IMR-90 (cell line): Measurements from ENCODE around the gene PLCB3. TPM values are rescaled to one million over a fixed set of nuclear protein-coding genes. Genes with fewer than 3 reads are reported as not detected.

Source experiments
- ATAC-seq: fragments of 200-7000 bp; cut with Tn5 transposase; 2 replicates; pipeline ENCODE4 v1.9.1; 2020; ENCODE audit warnings: low read depth, mild to moderate bottlenecking, moderate library complexity
- BruUV-seq: library from RNA; stranded (reverse); fragments of 400-500 nt; replicated peaks from 2 replicates; lab custom pipeline; 2021; lab: Mats Ljungman, UMichigan
- CTCF ChIA-PET: fragments of 300-600 bp; formaldehyde crosslinking; extraction: SDS; loops from one replicate; lab custom pipeline; 2021; ENCODE audit warnings: antibody characterized with exemption; lab: Yijun Ruan, JAX
- POLR2A ChIA-PET: fragments of 300-600 bp; sonication (Branson Sonifier 250); formaldehyde crosslinking; loops from one replicate; lab custom pipeline; 2022; ENCODE audit warnings: antibody characterized with exemption; ENCODE audit not compliant: unreplicated experiment; lab: Charles Lee
- DNase-seq: peaks from one replicate; pipeline ENCODE4 v3.0.0; 2013
- H2AFZ ChIP-seq: replicated peaks from 2 replicates; pipeline ENCODE3; 2013; ENCODE audit warnings: low read length, mild to moderate bottlenecking; ENCODE audit not compliant: poor library complexity
- H2AK5ac ChIP-seq: 2 replicates; pipeline ENCODE4 v1.6.1; 2013; ENCODE audit warnings: low read depth, low read length, inconsistent platforms
- H2AK9ac ChIP-seq: replicated peaks from 2 replicates; pipeline ENCODE3; 2013; ENCODE audit warnings: mild to moderate bottlenecking, low read depth, low read length, moderate library complexity; ENCODE audit not compliant: poor library complexity
- H2BK120ac ChIP-seq: 2 replicates; pipeline ENCODE4 v1.6.1; 2013; ENCODE audit warnings: low read depth, low read length, inconsistent platforms
- H2BK15ac ChIP-seq: 3 replicates; pipeline ENCODE4 v1.6.1; 2013; ENCODE audit warnings: low read depth, low read length, inconsistent platforms
- H2BK20ac ChIP-seq: 2 replicates; pipeline ENCODE4 v1.6.1; 2013; ENCODE audit warnings: low read depth, mild to moderate bottlenecking, inconsistent platforms, low read length, moderate library complexity
- H2BK5ac ChIP-seq: 2 replicates; pipeline ENCODE4 v1.6.1; 2013; ENCODE audit warnings: mild to moderate bottlenecking, low read depth, low read length, inconsistent platforms; ENCODE audit not compliant: poor library complexity, severe bottlenecking
- H3K14ac ChIP-seq: replicated peaks from 2 replicates; pipeline ENCODE4 v1.6.1; 2013; ENCODE audit warnings: low read depth, low read length, inconsistent platforms
- H3K18ac ChIP-seq: 2 replicates; pipeline ENCODE4 v1.6.1; 2013; ENCODE audit warnings: low read depth, low read length, control low read depth
- H3K23ac ChIP-seq: 2 replicates; pipeline ENCODE4 v1.6.1; 2013; ENCODE audit warnings: low read depth, low read length, inconsistent platforms
- H3K27ac ChIP-seq: 2 replicates; pipeline ENCODE4 v1.5.1; 2013; ENCODE audit warnings: mild to moderate bottlenecking, control low read depth, low read length; ENCODE audit not compliant: insufficient read depth
- H3K27me3 ChIP-seq: 2 replicates; pipeline ENCODE4 v1.6.1; 2013; ENCODE audit warnings: low read length; ENCODE audit not compliant: control insufficient read depth, insufficient read depth
- H3K36me3 ChIP-seq: 2 replicates; pipeline ENCODE4 v1.6.1; 2013; ENCODE audit warnings: low read length, mixed read lengths; ENCODE audit not compliant: control insufficient read depth, insufficient read depth
- H3K4ac ChIP-seq: 2 replicates; pipeline ENCODE4 v1.6.1; 2013; ENCODE audit warnings: low read depth, low read length, inconsistent platforms
- H3K4me1 ChIP-seq: 2 replicates; pipeline ENCODE4 v1.6.1; 2013; ENCODE audit warnings: low read length, mixed read lengths; ENCODE audit not compliant: control insufficient read depth, insufficient read depth
- H3K4me2 ChIP-seq: 2 replicates; pipeline ENCODE4 v1.6.1; 2013; ENCODE audit warnings: low read depth, mild to moderate bottlenecking, control low read depth, low read length, moderate library complexity
- H3K4me3 ChIP-seq: 2 replicates; pipeline ENCODE4 v1.5.1; 2013; ENCODE audit warnings: low read depth, mild to moderate bottlenecking, control low read depth, low read length, moderate library complexity; ENCODE audit not compliant: insufficient read depth
- H3K56ac ChIP-seq: 2 replicates; pipeline ENCODE4 v1.6.1; 2013; ENCODE audit warnings: low read length, inconsistent platforms; ENCODE audit not compliant: insufficient read depth; ENCODE audit errors: extremely low read depth
- H3K79me1 ChIP-seq, 2 experiments: 2 replicates each; pipeline ENCODE4 v1.6.1; 2013; ENCODE audit warnings: low read length in 2 of 2, inconsistent platforms in 1 of 2, low read depth in 1 of 2
- H3K9ac ChIP-seq: 2 replicates; pipeline ENCODE4 v1.6.1; 2013; ENCODE audit warnings: low read depth, low read length, control low read depth
- H3K9me1 ChIP-seq: 2 replicates; pipeline ENCODE4 v1.6.1; 2013; ENCODE audit warnings: low read length, inconsistent platforms; ENCODE audit not compliant: insufficient read depth
- H3K9me3 ChIP-seq: 2 replicates; pipeline ENCODE4 v1.6.1; 2013; ENCODE audit warnings: low read length; ENCODE audit not compliant: control insufficient read depth, insufficient read depth
- H4K20me1 ChIP-seq: 2 replicates; pipeline ENCODE4 v1.6.1; 2013; ENCODE audit warnings: low read length, inconsistent platforms; ENCODE audit not compliant: insufficient read depth
- H4K5ac ChIP-seq: 2 replicates; pipeline ENCODE4 v1.6.1; 2013; ENCODE audit warnings: mild to moderate bottlenecking, low read depth, low read length, control low read depth
- H4K8ac ChIP-seq, 2 experiments: 2 replicates each; pipeline ENCODE4 v1.6.1; 2013; ENCODE audit warnings: low read depth in 2 of 2, low read length in 2 of 2, control low read depth in 1 of 2, inconsistent platforms in 1 of 2
- H4K91ac ChIP-seq: 2 replicates; pipeline ENCODE4 v1.6.1; 2013; ENCODE audit warnings: low read depth, low read length, inconsistent platforms; ENCODE audit not compliant: insufficient read depth
- CHD1 ChIP-seq: IDR thresholded peaks from 2 replicates; pipeline ENCODE4 v1.6.1; 2012; ENCODE audit warnings: low read depth, low read length, improper control_type of control experiment
- MAZ ChIP-seq: IDR thresholded peaks from 2 replicates; pipeline ENCODE4 v1.6.1; 2012; ENCODE audit warnings: low read depth, mild to moderate bottlenecking, low read length, improper control_type of control experiment, moderate library complexity, borderline replicate concordance
- MXI1 ChIP-seq: IDR thresholded peaks from 2 replicates; pipeline ENCODE4 v1.6.1; 2012; ENCODE audit warnings: low read depth, mild to moderate bottlenecking, low read length, moderate library complexity, borderline replicate concordance
- POLR2A ChIP-seq: IDR thresholded peaks from 2 replicates; pipeline ENCODE4 v1.6.1; 2012; ENCODE audit warnings: mild to moderate bottlenecking, low read depth, low read length
- RFX5 ChIP-seq: IDR thresholded peaks from 2 replicates; pipeline ENCODE4 v1.8.0; 2012; ENCODE audit warnings: low read depth, mild to moderate bottlenecking, low read length, moderate library complexity
- WGBS, 2 experiments: methylation state at CpG; one replicate each; pipeline versions ENCODE4 v1.1.5 to v1.1.7; 2013; ENCODE audit warnings: missing lambda C conversion rate in 2 of 2; ENCODE audit not compliant: insufficient read length in 1 of 2; ENCODE audit errors: extremely low coverage in 2 of 2; 5-methylcytosine and 5-hydroxymethylcytosine counted together
- dilution Hi-C: fragments of 300-500 bp; cut with HindIII; formaldehyde crosslinking; loops from one replicate; pipeline ENCODE4 v1.14.3; 2018; ENCODE audit warnings: low sequenced_read_pairs; ENCODE audit not compliant: unreplicated experiment
- in situ Hi-C: fragments of 300-500 bp; cut with MboI; formaldehyde crosslinking; loops from 3 replicates; pipeline ENCODE4 v1.14.3; 2019; ENCODE audit warnings: low sequenced_read_pairs, inconsistent platforms, mixed read lengths
- intact Hi-C: fragments of 100-400 bp; cut with micrococcal nuclease; formaldehyde crosslinking; loops from 2 replicates; pipeline ENCODE4 v1.10.0; 2022
- polyA plus RNA-seq, 3 experiments: library from polyadenylated mRNA; depleted of rRNA; stranded (reverse); fragments of >200 nt; gene quantifications; 2 replicates each; pipeline ENCODE4 v1.2.3, GENCODE V29; 2012; ENCODE audit warnings: low replicate concordance in 1 of 3
- total RNA-seq: library from RNA; depleted of rRNA; stranded (reverse); fragments of >200 nt; gene quantifications from 2 replicates; pipeline ENCODE4 v1.2.3, GENCODE V29; 2012

The PLCB3 gene
- total and polyA plus RNA-seq, 2 of the 4 experiments (the other 2 are of a cell fraction), result 23.9 to 24.9 TPM

DNA sequence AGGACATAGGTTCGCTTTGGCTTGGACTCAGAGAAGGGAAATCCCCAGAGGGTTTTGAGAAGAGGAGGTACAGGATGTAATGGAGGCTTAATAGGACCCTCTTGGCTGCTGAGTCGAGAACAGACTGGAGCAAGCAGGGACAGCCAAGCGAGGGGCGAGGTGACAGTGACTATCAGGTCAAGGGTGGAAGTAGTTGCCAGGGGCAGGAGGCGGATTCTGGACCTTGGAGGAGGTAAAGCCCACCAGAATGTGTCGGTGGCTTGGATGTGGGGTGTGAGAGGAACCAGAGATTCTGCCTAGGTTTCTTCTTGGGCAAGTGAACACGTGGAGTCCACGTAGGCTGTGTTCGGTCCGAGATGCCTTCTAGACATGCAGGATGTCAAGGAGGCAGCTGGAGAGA lies 61.6 kb downstream of the PLCB3 start:
- BruUV-seq, result no TSS peak
- Histone ChIP-seq H2AFZ (no peak overlapping the region), H3K9me1 (no peaks in the 10 kb centered on the region), H3K79me1 (peaks cover 5 to 27% of the 10 kb centered on the region in 2 experiments), H2AK9ac (no peak overlapping the region), H3K56ac (no peak overlapping the region), H3K27ac (no peak overlapping the region), H3K18ac (no peak overlapping the region), H3K4me3 (no peak overlapping the region), H3K14ac (no peak overlapping the region), H2BK5ac (no peak overlapping the region), H3K4ac (no peak overlapping the region), H3K36me3 (peaks cover 12% of the 10 kb centered on the region; the same call in 1 of the 2 replicates), H3K9ac (no peak overlapping the region), H4K8ac (no peak overlapping the region), H3K4me1 (no peaks in the 10 kb centered on the region), H4K5ac (no peak overlapping the region), H2BK120ac (no peak overlapping the region), H3K23ac (no peak overlapping the region), H4K20me1 (no peaks in the 10 kb centered on the region), H4K91ac (no peak overlapping the region), H3K27me3 (no peaks in the 10 kb centered on the region), H3K9me3 (no peaks in the 10 kb centered on the region), H2BK15ac (no peak overlapping the region), H2BK20ac (no peak overlapping the region), H3K4me2 (no peak overlapping the region), H2AK5ac (no peak overlapping the region)
- WGBS, 2 experiments, result 91% methylated on average over 9 of the region's 10 CpGs; no CpG with 5 or more reads in 1 of the 2 experiments
- no peak for DNase-seq
- TF ChIP-seq CHD1 (no peak), MXI1 (no peak), POLR2A (no peak), RFX5 (no peak), MAZ (no peak)
- CTCF ChIA-PET, result no interaction called here
- no peak for ATAC-seq
- intact Hi-C loops (no loop called here), dilution Hi-C loops (no loop called here), in situ Hi-C loops (no loop called here)
- POLR2A ChIA-PET, result no interaction called here
